ENCODE results near the gene LIN9. TPM values are rescaled to one million over a fixed set of nuclear protein-coding genes. Genes with fewer than 3 reads are reported as not detected.

The LIN9 gene
- total and polyA plus RNA-seq, 2 of the 8 experiments (the other 6 are each of a cell fraction or from before 2014, with no cell fraction given) = 5.6 to 12.6 TPM

DNA sequence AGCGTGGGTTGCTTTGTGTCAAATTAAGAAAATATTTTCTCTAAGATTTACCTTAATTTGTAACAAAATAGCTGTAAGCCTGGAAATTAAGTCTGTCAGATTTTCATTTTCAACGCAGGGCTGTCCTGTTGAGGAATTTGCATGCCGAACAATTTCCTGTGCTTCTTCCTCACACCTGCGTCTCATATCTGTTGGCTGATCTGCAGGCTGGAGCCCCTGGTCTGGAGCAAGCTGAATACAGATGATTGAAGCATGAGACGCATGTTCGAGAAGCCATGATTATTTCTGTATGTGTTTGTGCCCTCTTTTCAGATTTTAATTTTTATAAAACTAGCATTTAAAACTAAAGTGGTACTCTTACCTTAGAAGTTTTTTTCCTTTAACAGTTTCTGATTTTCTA lies 75.7 kb downstream of the LIN9 start:
- Histone ChIP-seq H3K9ac (replicated peaks in 1 of 4; ENCODE audit: extremely low read depth in 1 of 4, low read depth in 3 of 4, low read length in 3 of 4) (no peak overlapping the region), H3K4me1 (replicated peaks in 1 of 4; ENCODE audit: control insufficient read depth in 3 of 4, insufficient read depth in 4 of 4, low read length in 3 of 4) (no peaks in the 10 kb centered on the region), H3K9me3 (ENCODE audit: insufficient read depth in 2 of 2, low read depth in 1 of 2, low read length in 1 of 2) (no peaks in the 10 kb centered on the region), H3K14ac (ENCODE audit: insufficient read length) (no peak overlapping the region), H2BK15ac (ENCODE audit: low read length) (no peak overlapping the region), H3K79me1 (ENCODE audit: low read depth, low read length) (no peaks in the 10 kb centered on the region), H3K27me3 (replicated peaks in 1 of 4; ENCODE audit: control insufficient read depth in 3 of 4, extremely low read depth in 1 of 4, insufficient read depth in 3 of 4, low read length in 3 of 4) (no peaks in the 10 kb centered on the region), H3K23ac (ENCODE audit: insufficient read length) (no peak overlapping the region), H3K56ac (replicated peaks; ENCODE audit: insufficient read length, low read depth, low read length) (no peak overlapping the region), H2BK12ac (ENCODE audit: low read depth, low read length) (no peak overlapping the region), H4K91ac (replicated peaks; ENCODE audit: insufficient read length, low read length) (no peak overlapping the region), H3K4me3 (ENCODE audit: extremely low read depth in 1 of 4, insufficient read depth in 2 of 4, low read depth in 3 of 4, low read length in 4 of 4) (no peak overlapping the region), H3K18ac (ENCODE audit: extremely low read depth, low read length) (no peak overlapping the region), H2AFZ (ENCODE audit: low read length) (no peak overlapping the region), H3K27ac (ENCODE audit: low read depth, low read length) (no peak overlapping the region), H2BK5ac (ENCODE audit: low read depth, low read length) (no peak overlapping the region), H2BK120ac (replicated peaks; ENCODE audit: low read depth, low read length) (no peak overlapping the region), H3K79me2 (ENCODE audit: control insufficient read depth in 1 of 2, insufficient read depth in 2 of 2, low read length in 2 of 2) (no peaks in the 10 kb centered on the region), H4K8ac (ENCODE audit: extremely low read depth, insufficient read depth, low read length) (no peak overlapping the region), H3K23me2 (ENCODE audit: low read depth, low read length) (no peaks in the 10 kb centered on the region), H3K4ac (replicated peaks; ENCODE audit: insufficient read length, low read depth, low read length) (no peak overlapping the region), H3K36me3 (ENCODE audit: control insufficient read depth in 2 of 4, insufficient read depth in 4 of 4, low read length in 3 of 4) (peaks cover 2 to 45% (median 21%) of the 10 kb centered on the region in 4 experiments; a peak in 7 of 8 replicates), H4K5ac (ENCODE audit: insufficient read length, low read depth, low read length) (no peak overlapping the region), H2BK20ac (ENCODE audit: low read length) (no peak overlapping the region), H4K20me1 (replicated peaks in 1 of 2; ENCODE audit: control insufficient read depth in 1 of 2, insufficient read depth in 2 of 2, low read length in 2 of 2) (no peaks in the 10 kb centered on the region), H2AK5ac (ENCODE audit: low read depth, low read length) (no peak overlapping the region), H3K4me2 (ENCODE audit: insufficient read depth in 1 of 2, low read depth in 2 of 2, low read length in 2 of 2) (no peak overlapping the region)
- POLR2A ChIA-PET (ENCODE audit: partially characterized antibody) = no interaction called here
- DNase-seq (ENCODE audit: low read depth in 1 of 2, low spot score in 2 of 2) (no peak), FAIRE-seq (no peak)
- CTCF ChIA-PET (ENCODE audit: partially characterized antibody) = interaction anchor here (1.0 kb wide), 1 partner anchor 107 kb away, joined by 3 read pairs; no protein-coding TSS in a partner anchor
- WGBS, 2 experiments (ENCODE audit: extremely low coverage in 1 of 2, insufficient coverage in 1 of 2, insufficient read length in 1 of 2, insufficient replicate concordance in 2 of 2, low coverage in 1 of 2, low lambda C conversion rate in 2 of 2, missing lambda C conversion rate in 1 of 2) = 95% methylated on average over 6 of the region's 6 CpGs; no CpG with 5 or more reads in 1 of the 2 experiments
- TF ChIP-seq POLR2A (IDR thresholded peaks at IDR 0.05; ENCODE audit: control extremely low read depth in 1 of 2, low read depth in 2 of 2, low read length in 2 of 2) (no peak), SP1 (IDR thresholded peaks at IDR 0.05; ENCODE audit: low read depth, low read length) (no peak), MAFK (IDR thresholded peaks at IDR 0.05; ENCODE audit: low read depth, low read length) (no peak), KDM4A (IDR thresholded peaks at IDR 0.05; ENCODE audit: low read depth, low read length, severe bottlenecking) (no peak), NRF1 (IDR thresholded peaks at IDR 0.05; ENCODE audit: low read depth, low read length) (no peak), EZH2 (IDR thresholded peaks at IDR 0.05; ENCODE audit: low read depth, low read length, severe bottlenecking) (no peak)

Measured in H1 (cell line).